ENCODE results near the gene CYP26C1.
"Not testable (repeated sequence)": the region's sequence is repeated elsewhere in the genome, so short reads cannot be mapped to it uniquely, and the experiment has no call there.

CYP26C1 gene

DNA sequence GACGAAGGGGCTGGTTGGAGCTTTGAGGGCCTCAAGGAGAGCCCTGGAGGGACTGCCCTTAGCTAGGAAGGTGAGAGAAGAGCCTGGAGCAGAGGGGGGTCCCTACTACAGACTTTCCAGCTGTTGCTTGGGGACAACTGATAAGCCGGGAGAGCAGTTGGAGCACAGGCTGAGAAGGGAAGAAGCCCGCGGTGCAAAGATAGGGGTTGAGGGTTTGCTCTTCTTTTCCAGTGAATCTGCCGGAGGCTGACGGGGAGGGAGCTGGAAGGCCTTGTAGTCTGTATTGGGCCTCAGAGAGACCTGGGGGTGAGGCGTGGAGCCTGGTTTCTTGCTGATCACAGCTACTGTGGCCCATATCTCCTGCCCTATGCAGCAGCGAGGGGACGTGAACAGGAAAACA, 36.8 kb downstream of the CYP26C1 start:
- DNase-seq, result no peak
- in situ Hi-C loops (cut with MboI; ENCODE audit: low pct_unique_long_range_greater_than_20kb, low sequenced_read_pairs), result loop anchor here (25.0 kb wide), 1 partner anchor 240 kb away; no protein-coding TSS in a partner anchor

- DNase-seq, result no peak
- in situ Hi-C loops (cut with MboI; ENCODE audit: low pct_unique_long_range_greater_than_20kb, low sequenced_read_pairs), result loop anchor here (25.0 kb wide), 1 partner anchor 238 kb away; no protein-coding TSS in a partner anchor
Observed at GRCh38 chr10:93098816-93099215, 38.2 kb downstream of the CYP26C1 start.

DNA sequence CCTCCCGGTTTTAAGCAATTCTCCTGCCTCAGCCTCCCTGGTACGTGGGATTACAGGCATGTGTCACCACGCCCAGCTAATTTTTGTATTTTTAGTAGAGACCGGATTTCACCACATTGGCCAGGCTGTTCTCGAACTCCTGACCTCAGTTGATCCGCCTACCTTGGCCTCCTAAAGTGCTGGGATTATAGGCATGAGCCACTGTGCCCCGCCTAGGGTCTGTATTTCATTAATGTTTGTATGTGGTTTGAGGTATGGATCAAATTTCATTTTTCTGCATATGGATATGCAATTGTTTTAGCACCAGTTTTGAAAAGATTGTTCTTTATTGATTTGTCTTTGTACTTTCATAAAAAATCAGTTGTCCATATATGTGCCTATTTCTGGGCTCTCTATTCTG, 39.1 kb downstream of the CYP26C1 start:
- DNase-seq, result no peak
- in situ Hi-C loops (cut with MboI; ENCODE audit: low pct_unique_long_range_greater_than_20kb, low sequenced_read_pairs), result loop anchor here (25.0 kb wide), 1 partner anchor 238 kb away; no protein-coding TSS in a partner anchor

DNA sequence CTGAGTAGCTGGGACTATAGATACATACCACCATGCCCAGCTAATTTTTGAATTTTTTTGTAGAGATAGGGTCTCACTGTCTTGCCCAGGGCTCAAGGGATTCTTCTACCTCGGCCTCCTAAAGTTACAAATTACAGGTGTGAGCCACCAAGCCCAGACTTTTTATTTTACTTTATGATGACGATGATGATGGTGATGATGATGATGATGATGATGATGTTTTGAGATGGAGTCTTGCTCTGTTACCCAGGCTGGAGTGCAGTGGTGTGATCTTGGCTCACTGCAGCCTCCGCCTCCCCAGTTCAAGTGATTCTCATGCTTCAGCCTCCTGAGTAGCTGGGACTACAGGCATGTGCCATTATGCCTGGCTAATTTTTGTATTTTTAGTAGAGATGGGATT, 40.5 kb downstream of the CYP26C1 start:
- DNase-seq; in situ Hi-C loops (cut with MboI; ENCODE audit: low pct_unique_long_range_greater_than_20kb, low sequenced_read_pairs): not testable (repeated sequence)

- in situ Hi-C loops (cut with MboI; ENCODE audit: low pct_unique_long_range_greater_than_20kb, low sequenced_read_pairs), result no loop called here
- no peak for DNase-seq
Observed at GRCh38 chr10:93103953-93104352, 43.4 kb downstream of the CYP26C1 start.

GRCh38 chr10:93106631-93107072, 46.1 kb downstream of the CYP26C1 start:
- DNase-seq, result no peak
- in situ Hi-C loops (cut with MboI; ENCODE audit: low pct_unique_long_range_greater_than_20kb, low sequenced_read_pairs), result no loop called here

GRCh38 chr10:93110472-93111146, 50.0 kb downstream of the CYP26C1 start:
- no peak for DNase-seq
- in situ Hi-C loops (cut with MboI; ENCODE audit: low pct_unique_long_range_greater_than_20kb, low sequenced_read_pairs), result no loop called here

DNA sequence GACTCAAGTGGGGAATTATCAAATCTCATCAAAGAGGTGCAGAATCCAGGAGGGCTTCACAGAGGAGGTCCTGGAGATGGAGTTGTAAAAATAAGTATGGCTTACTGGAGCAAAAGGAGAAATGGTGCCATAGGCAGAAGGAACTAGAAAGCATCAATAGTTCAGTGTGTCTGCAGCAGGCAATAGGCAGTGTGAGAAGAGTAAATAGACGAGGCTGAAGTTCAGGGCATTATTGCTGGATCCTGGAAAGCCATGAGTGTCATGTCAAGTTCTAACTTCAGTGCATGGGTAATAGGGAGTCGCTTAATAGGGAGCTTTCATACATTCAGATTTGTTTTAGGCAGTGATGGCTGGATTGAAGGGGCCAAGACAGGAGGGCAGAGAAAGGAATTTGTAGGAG, 52.4 kb downstream of the CYP26C1 start:
- in situ Hi-C loops (cut with MboI; ENCODE audit: low pct_unique_long_range_greater_than_20kb, low sequenced_read_pairs), result no loop called here

GRCh38 chr10:93115661-93116383, 55.2 kb downstream of the CYP26C1 start:
- in situ Hi-C loops (cut with MboI; ENCODE audit: low pct_unique_long_range_greater_than_20kb, low sequenced_read_pairs), result no loop called here
- DNase-seq, result peak; percentile 87

More for the DNA sequence above, 52.4 kb downstream of the CYP26C1 start:
- no peak for DNase-seq
